ENCODE measurements around the gene MFSD6.
"Not testable (repeated sequence)": the region's sequence is repeated elsewhere in the genome, so short reads cannot be mapped to it uniquely, and the experiment has no call there.

The MFSD6 gene

GRCh38 chr2:190405995-190406394 is 2.2 kb upstream of the MFSD6 start:
- DNase-seq: no peak

- DNase-seq: no peak
Measured at GRCh38 chr2:190406805-190407204, 1.4 kb upstream of the MFSD6 start.

- DNase-seq: no peak
Measured at GRCh38 chr2:190407246-190407661, 901 bp upstream of the MFSD6 start.

- DNase-seq: peak in 12 of 14 donors; percentile 22 to 84 (median 64)
Measured at GRCh38 chr2:190408538-190409271, 550 bp downstream of the MFSD6 start.

GRCh38 chr2:190409616-190410015 is 1.5 kb downstream of the MFSD6 start:
- DNase-seq: peak in 2 of 14 donors; percentile 17 to 45

- DNase-seq: peak in 1 of 14 donors; percentile 60
Measured at GRCh38 chr2:190410166-190410565, 2.0 kb downstream of the MFSD6 start.

GRCh38 chr2:190412966-190413365 is 4.8 kb downstream of the MFSD6 start:
- DNase-seq: no peak

- peak in 5 of 14 donors; percentile 11 to 45 (median 15) for DNase-seq
Measured at GRCh38 chr2:190413421-190413820, 5.3 kb downstream of the MFSD6 start.

- no peak for DNase-seq
Measured at GRCh38 chr2:190415251-190415650, 7.1 kb downstream of the MFSD6 start.

- DNase-seq: no peak
Measured at GRCh38 chr2:190415794-190416775, 7.9 kb downstream of the MFSD6 start.

GRCh38 chr2:190417045-190417842 is 9.1 kb downstream of the MFSD6 start:
- no peak for DNase-seq

GRCh38 chr2:190418727-190419126 is 10.6 kb downstream of the MFSD6 start:
- DNase-seq: no peak

- no peak for DNase-seq
Measured at GRCh38 chr2:190420801-190421200, 12.6 kb downstream of the MFSD6 start.

- no peak for DNase-seq
Measured at GRCh38 chr2:190425221-190425866, 17.2 kb downstream of the MFSD6 start.

GRCh38 chr2:190425883-190426658 is 17.9 kb downstream of the MFSD6 start:
- no peak for DNase-seq

GRCh38 chr2:190430866-190431265 is 22.7 kb downstream of the MFSD6 start:
- not testable (repeated sequence) for DNase-seq

GRCh38 chr2:190431907-190432306 is 23.8 kb downstream of the MFSD6 start:
- no peak for DNase-seq

- no peak for DNase-seq
Measured at GRCh38 chr2:190432567-190433231, 24.5 kb downstream of the MFSD6 start.

GRCh38 chr2:190435031-190435670 is 27.0 kb downstream of the MFSD6 start:
- DNase-seq: no peak

- DNase-seq: no peak
Measured at GRCh38 chr2:190436557-190436956, 28.4 kb downstream of the MFSD6 start.

Measured in C1 segment of cervical spinal cord (tissue), 14 donors.